ENCODE data around the gene SPOCK1. TPM values are rescaled to one million over a fixed set of nuclear protein-coding genes. Genes with fewer than 3 reads are reported as not detected.

The SPOCK1 gene
- polyA plus RNA-seq, 2 of the 4 experiments (the other 2 are of a cell fraction), result 28.9 to 40.8 TPM

DNA sequence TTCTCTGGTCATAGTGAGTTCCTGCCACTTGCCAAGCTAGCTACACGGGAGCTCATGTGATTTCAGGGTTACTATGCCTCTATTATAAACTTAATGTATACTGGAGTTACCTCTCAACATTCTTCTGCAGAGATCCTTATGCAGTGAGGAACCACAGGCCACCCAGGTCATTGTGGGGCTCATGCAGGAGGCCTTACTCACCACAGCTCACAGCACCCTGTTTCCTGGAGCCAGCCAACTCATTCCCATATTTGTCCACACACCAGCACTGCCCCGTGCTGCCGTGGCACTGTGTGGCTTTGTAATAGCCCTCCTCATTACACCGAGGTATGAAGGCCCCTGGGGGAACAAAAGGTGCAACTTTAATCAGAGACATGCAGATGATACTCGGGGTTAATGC, 520.0 kb downstream of the SPOCK1 start:
- no peak overlapping the region for H3K27ac ChIP-seq
- peak in 1 of 2 experiments; percentile 19; a peak in 1 of 6 replicates for ATAC-seq
- ChIA-PET CTCF (no interaction called here), POLR2A (no interaction called here)
- 34% methylated on average over 2 of the region's 5 CpGs for WGBS (ENCODE audit: missing lambda C conversion rate)
- FAIRE-seq, result no peak
- no peak overlapping the region for H3K4me2 ChIP-seq
- no peaks in the 10 kb centered on the region for H3K4me1 ChIP-seq
- H3K4me3 ChIP-seq, result no peak overlapping the region
- no peaks in the 10 kb centered on the region for H3K9me3 ChIP-seq
- no peak for DNase-seq (ENCODE audit: low read depth in 1 of 2, low spot score in 1 of 2)
- no peak for TF ChIP-seq CHD2 (IDR thresholded peaks at IDR 0.05; ENCODE audit: low read length, partially characterized antibody)
- no peak for TF ChIP-seq JUNB (IDR thresholded peaks at IDR 0.05)
- TF ChIP-seq ZNF302 (CRISPR knock-in tag; IDR thresholded peaks at IDR 0.05), result no peak
- TF ChIP-seq GATA3 (IDR thresholded peaks at IDR 0.05; ENCODE audit: borderline replicate concordance), result no peak
- no peak for TF ChIP-seq ZC3H11A (IDR thresholded peaks at IDR 0.05)
- no peak for TF ChIP-seq MAFK (IDR thresholded peaks at IDR 0.05; ENCODE audit: partially characterized antibody)
- TF ChIP-seq, protein P1, sequence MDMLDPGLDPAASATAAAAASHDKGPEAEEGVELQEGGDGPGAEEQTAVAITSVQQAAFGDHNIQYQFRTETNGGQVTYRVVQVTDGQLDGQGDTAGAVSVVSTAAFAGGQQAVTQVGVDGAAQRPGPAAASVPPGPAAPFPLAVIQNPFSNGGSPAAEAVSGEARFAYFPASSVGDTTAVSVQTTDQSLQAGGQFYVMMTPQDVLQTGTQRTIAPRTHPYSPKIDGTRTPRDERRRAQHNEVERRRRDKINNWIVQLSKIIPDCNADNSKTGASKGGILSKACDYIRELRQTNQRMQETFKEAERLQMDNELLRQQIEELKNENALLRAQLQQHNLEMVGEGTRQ (IDR thresholded peaks at IDR 0.05), result no peak

DNA sequence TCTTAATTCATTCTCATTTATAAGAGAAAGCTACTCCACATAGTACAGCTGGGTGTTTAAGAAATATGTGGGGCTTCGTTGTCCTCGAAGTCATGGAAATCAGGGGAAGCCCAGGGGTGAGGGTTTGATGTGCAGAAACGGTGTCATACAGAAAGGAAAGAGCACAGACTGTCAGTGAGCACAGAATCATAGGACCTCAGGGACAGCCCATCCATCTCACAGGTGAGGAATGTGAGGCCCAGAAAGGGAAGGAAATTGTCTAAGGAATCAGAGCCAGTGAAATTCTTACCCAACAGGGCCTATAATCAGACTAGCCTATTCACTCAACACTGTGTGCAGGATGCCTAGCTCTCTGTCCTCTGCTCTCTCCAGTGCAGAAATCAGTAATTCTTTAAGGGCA, 535.6 kb downstream of the SPOCK1 start:
- DNase-seq (ENCODE audit: low read depth in 1 of 2, low spot score in 1 of 2), result no peak
- WGBS (ENCODE audit: missing lambda C conversion rate), result 8% methylated on average over 3 of the region's 3 CpGs
- ATAC-seq, result no peak
- FAIRE-seq, result no peak
- no peak overlapping the region for H3K4me2 ChIP-seq
- H3K27ac ChIP-seq, result no peak overlapping the region
- no peaks in the 10 kb centered on the region for H3K4me1 ChIP-seq
- ChIA-PET POLR2A (no interaction called here), CTCF (interaction anchor here (0.8 kb wide), 1 partner anchor 111 kb away, joined by 3 read pairs; no protein-coding TSS in a partner anchor)
- H3K4me3 ChIP-seq, result no peak overlapping the region
- TF ChIP-seq KDM5A (IDR thresholded peaks at IDR 0.05) (no peak), POLR2A (IDR thresholded peaks at IDR 0.05; ENCODE audit: low read length) (no peak), TFCP2L1 (CRISPR knock-in tag; IDR thresholded peaks at IDR 0.05) (no peak), CHD4 (IDR thresholded peaks at IDR 0.05; ENCODE audit: borderline replicate concordance) (no peak), TP53 (CRISPR knock-in tag; IDR thresholded peaks at IDR 0.05) (no peak), HOXB5 (CRISPR knock-in tag; IDR thresholded peaks at IDR 0.05) (no peak), RARB (CRISPR knock-in tag; IDR thresholded peaks at IDR 0.05) (no peak), ZFP36 (IDR thresholded peaks at IDR 0.05; ENCODE audit: borderline replicate concordance, partially characterized antibody) (no peak), ESRRA (IDR thresholded peaks at IDR 0.05; ENCODE audit: borderline replicate concordance, low read length) (no peak), JUN (IDR thresholded peaks at IDR 0.05) (no peak)
- TF ChIP-seq, protein P2, sequence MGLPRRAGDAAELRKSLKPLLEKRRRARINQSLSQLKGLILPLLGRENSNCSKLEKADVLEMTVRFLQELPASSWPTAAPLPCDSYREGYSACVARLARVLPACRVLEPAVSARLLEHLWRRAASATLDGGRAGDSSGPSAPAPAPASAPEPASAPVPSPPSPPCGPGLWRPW (IDR thresholded peaks at IDR 0.05), result no peak
- TF ChIP-seq, protein P3, sequence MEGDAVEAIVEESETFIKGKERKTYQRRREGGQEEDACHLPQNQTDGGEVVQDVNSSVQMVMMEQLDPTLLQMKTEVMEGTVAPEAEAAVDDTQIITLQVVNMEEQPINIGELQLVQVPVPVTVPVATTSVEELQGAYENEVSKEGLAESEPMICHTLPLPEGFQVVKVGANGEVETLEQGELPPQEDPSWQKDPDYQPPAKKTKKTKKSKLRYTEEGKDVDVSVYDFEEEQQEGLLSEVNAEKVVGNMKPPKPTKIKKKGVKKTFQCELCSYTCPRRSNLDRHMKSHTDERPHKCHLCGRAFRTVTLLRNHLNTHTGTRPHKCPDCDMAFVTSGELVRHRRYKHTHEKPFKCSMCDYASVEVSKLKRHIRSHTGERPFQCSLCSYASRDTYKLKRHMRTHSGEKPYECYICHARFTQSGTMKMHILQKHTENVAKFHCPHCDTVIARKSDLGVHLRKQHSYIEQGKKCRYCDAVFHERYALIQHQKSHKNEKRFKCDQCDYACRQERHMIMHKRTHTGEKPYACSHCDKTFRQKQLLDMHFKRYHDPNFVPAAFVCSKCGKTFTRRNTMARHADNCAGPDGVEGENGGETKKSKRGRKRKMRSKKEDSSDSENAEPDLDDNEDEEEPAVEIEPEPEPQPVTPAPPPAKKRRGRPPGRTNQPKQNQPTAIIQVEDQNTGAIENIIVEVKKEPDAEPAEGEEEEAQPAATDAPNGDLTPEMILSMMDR (IDR thresholded peaks at IDR 0.05), result no peak
- TF ChIP-seq, protein P4, sequence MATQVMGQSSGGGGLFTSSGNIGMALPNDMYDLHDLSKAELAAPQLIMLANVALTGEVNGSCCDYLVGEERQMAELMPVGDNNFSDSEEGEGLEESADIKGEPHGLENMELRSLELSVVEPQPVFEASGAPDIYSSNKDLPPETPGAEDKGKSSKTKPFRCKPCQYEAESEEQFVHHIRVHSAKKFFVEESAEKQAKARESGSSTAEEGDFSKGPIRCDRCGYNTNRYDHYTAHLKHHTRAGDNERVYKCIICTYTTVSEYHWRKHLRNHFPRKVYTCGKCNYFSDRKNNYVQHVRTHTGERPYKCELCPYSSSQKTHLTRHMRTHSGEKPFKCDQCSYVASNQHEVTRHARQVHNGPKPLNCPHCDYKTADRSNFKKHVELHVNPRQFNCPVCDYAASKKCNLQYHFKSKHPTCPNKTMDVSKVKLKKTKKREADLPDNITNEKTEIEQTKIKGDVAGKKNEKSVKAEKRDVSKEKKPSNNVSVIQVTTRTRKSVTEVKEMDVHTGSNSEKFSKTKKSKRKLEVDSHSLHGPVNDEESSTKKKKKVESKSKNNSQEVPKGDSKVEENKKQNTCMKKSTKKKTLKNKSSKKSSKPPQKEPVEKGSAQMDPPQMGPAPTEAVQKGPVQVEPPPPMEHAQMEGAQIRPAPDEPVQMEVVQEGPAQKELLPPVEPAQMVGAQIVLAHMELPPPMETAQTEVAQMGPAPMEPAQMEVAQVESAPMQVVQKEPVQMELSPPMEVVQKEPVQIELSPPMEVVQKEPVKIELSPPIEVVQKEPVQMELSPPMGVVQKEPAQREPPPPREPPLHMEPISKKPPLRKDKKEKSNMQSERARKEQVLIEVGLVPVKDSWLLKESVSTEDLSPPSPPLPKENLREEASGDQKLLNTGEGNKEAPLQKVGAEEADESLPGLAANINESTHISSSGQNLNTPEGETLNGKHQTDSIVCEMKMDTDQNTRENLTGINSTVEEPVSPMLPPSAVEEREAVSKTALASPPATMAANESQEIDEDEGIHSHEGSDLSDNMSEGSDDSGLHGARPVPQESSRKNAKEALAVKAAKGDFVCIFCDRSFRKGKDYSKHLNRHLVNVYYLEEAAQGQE (IDR thresholded peaks at IDR 0.05), result no peak
- peaks cover 7% of the 10 kb centered on the region; the same call in 1 of the 3 replicates for H3K9me3 ChIP-seq
